IPS-11a (cell line): ENCODE data around the gene MACF1.

Experiments
- H3K4me3 ChIP-seq: one replicate; pipeline ENCODE4 v1.5.1; 2013; ENCODE audit warnings: low read depth, low read length, control low read depth

The MACF1 gene

DNA sequence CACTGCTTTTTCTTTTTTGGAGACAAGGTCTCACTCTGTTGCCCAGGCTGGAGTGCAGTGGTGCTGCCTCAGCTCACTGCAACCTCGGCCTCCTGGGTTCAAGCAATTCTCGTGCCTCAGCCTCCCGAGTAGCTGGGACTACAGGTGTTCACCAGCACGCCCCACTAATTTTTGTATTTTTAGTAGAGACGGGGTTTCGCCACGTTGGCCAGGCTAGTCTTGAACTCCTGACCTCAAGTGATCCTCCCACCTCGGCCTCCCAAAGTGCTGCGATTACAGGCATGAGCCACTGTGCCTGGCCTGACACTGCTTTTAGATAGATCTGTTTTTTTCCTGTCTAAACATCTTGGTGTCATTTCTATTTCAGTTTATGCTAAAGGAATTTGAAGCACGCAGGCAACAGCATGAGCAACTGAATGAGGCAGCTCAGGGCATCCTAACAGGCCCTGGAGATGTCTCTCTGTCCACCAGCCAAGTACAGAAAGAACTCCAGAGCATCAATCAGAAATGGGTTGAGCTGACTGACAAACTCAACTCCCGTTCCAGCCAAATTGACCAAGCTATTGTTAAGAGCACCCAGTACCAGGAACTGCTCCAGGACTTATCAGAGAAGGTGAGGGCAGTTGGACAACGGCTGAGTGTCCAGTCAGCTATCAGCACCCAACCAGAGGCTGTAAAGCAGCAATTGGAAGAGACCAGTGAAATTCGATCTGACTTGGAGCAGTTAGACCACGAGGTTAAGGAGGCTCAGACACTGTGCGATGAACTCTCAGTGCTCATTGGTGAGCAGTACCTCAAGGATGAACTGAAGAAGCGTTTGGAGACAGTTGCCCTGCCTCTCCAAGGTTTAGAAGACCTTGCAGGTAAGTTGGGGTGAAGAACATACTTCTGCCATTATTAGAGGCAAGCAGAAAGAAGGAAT, 180.8 kb downstream of the MACF1 start:
- H3K4me3 ChIP-seq = no peak overlapping the region

DNA sequence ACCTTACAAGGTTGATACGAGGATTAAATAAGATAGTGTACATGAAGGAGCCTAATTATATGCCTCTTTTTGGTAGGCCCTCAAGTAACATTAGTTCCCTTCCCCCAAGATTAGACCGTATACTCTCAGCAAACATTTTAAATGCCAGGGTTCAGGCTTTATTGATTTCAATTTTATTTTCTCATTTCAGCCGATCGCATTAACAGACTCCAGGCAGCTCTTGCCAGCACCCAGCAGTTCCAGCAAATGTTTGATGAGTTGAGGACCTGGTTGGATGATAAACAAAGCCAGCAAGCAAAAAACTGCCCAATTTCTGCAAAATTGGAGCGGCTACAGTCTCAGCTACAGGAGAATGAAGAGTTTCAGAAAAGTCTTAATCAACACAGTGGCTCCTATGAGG, 182.5 kb downstream of the MACF1 start:
- no peak overlapping the region for H3K4me3 ChIP-seq

GRCh38 chr1:39387452-39387851, 183.0 kb downstream of the MACF1 start:
- no peak overlapping the region for H3K4me3 ChIP-seq

GRCh38 chr1:39391691-39392679, 187.5 kb downstream of the MACF1 start:
- no peak overlapping the region for H3K4me3 ChIP-seq

DNA sequence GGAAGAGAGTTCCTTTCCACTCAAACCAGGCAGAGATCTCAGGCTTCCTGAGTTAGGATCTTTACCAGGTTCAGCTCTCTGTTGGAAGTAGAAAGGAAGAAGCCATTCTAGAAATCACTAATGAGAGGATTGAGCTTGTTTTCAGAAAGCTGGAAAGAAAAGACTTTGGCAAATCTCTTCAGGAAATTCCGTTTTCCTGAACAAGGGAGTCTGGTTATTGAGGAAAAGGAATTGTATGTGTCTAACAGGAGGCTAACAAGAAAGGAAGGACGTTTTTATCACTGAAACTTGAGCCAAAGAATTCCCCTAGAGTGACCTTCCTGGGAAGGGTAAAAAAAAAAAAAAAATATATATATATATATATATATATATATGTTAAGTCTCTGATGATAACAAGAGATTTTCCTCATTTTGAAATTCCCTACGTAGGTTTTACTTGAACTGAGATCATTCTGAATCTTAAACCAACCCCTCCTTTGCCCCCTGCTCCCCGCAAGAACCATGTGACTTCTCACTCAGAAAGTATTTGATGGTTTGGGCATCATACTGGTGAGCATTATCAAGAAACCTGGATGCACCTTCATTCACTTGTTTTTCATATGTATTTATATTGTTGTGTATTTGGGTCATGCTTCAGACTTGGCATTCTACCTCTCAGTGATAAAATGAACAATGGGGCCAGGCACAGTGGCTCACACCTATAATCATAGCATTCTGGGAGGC, 188.5 kb downstream of the MACF1 start:
- H3K4me3 ChIP-seq = no peak overlapping the region

DNA sequence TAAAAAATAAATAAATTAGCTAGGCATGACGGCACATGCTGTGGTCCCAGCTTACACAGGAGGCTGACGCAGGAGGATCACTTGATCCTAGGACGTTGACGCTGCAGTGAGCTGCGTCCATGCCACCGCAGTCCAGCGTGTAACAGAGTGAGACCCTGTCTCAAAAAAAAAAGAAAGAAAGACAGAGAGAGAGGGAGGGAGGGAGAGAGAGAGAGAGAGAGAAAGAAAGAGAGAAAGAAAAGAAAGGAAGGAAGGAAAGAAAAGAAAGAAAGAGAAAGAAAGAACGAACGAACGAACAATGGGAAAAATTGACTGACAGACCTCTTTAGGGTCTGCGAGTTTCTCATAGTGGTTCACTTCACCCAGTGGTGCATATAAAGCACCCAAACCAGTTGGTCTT, 189.2 kb downstream of the MACF1 start:
- H3K4me3 ChIP-seq = no peak overlapping the region

- no peak overlapping the region for H3K4me3 ChIP-seq
Observed at GRCh38 chr1:39394059-39394458, 189.6 kb downstream of the MACF1 start.

DNA sequence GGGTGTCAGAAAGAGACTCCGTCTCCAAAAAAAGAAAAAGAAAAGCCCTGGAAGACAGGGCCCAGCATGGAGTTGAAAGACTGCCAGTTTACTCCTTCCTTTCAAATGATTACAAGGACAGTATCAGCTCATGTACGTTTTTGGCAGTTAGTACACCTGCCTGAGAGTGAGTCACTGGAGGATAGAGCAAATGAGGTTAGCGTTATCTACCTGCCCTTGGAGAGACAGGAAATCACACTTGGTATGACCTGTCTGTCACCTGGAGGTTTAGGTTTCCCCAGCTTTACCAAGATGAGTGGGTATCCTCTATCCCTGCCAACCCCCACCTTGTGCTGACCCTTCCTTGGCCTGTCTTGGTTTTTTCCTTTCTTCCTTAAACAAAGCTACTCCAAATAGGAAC, 190.1 kb downstream of the MACF1 start:
- H3K4me3 ChIP-seq = no peak overlapping the region

GRCh38 chr1:39395357-39395831, 190.9 kb downstream of the MACF1 start:
- no peak overlapping the region for H3K4me3 ChIP-seq

DNA sequence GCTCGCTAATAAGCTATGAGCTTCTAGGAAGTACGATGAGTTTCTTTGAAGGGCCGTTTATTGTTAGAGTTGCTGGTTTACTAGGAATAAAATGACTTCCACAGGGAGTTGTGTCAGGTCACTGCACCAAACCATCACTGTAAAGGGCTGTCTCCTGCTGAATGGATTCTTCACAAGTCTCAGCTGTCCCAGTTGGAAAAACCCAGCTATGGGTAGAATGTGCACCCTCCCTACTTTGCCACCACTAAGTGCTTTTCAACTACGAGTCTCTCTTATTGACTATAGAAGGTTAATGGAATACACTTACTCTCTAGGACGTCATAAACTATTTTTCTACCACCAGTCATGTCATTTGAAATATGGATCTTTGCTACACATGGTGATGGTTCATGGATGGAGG, 192.2 kb downstream of the MACF1 start:
- H3K4me3 ChIP-seq = no peak overlapping the region

- no peak overlapping the region for H3K4me3 ChIP-seq
Observed at GRCh38 chr1:39397487-39397886, 193.0 kb downstream of the MACF1 start.

GRCh38 chr1:39398278-39399021, 194.0 kb downstream of the MACF1 start:
- no peak overlapping the region for H3K4me3 ChIP-seq

- H3K4me3 ChIP-seq = no peak overlapping the region
Observed at GRCh38 chr1:39401106-39401505, 196.6 kb downstream of the MACF1 start.

DNA sequence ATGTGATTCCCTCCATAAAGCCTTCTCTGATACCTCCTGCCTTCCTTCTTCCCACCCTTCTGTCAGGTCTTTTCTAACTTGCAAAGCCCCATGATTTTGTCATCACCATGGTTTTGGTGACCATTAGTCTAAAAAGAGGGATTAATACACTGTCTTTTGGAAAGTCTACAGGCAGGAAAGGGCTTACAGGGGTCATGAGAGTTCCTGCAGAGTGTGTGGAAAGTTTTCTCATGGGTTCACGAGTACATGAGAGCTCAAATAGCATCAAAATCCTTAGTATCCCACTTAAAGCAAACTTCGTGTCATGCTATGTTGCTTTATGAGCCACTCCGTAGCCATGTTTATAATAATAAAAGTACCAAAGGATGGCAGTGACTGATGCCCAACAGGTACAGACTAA, 200.4 kb downstream of the MACF1 start:
- no peak overlapping the region for H3K4me3 ChIP-seq

DNA sequence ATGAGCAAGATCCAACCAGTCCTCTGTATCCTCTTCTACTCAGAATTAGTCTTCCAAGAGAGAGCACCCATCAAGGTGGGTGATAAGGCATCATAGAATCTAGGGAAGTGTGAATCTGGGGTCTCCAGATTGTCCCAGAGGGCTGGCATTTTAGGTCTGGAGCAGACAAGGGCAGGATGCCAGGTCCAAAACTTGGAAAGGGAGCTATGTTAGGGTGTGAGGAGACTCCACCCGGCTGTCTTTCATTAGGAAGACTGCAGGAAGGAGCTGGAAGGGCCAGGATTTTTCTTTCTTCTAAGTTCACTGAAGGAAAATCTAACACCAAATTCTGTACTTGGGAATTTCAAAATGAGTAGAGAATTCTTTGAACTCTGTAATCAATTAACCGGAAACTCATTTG, 200.9 kb downstream of the MACF1 start:
- no peak overlapping the region for H3K4me3 ChIP-seq

DNA sequence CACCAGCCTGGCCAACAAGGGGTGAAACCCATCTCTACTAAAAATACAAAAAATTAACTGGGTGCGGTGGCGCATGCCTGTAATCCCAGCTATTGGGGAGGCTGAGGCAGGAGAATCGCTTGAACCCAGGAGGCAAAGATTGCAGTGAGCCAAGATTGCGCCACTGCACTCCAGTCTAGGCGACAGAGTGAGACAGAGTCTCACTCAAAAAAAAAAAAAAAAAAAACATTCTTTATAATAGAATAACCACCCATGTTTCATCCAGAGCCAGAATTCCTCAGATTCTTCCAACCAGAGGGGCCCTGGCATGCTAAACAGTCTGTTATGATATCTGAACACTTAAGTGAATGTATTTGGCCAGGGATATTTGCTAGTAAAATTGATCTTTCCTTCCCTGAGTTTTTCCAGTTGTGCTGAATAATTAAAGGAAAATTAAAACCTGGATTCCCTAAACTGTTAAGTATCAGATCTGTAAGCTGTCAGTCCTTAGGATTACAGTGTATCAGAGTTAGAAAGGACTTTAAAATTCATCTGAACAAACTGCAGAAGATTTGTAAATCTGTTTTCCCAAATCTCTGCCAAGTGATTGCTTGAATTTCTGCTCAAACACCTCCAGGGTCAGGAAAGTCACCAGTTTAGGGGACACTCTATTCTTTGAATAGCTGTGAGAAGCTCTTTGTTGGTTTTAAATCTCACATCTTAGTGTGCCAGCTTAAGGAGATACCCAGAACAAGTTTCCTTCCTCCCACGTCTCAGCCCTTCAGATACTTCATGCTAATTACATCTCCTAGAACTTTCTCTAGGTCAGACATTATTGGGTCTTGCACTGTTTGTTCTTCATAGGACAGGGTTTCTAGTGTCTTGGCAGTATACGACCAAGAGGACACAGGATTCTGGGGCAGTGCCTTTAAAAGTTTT, 202.3 kb downstream of the MACF1 start:
- H3K4me3 ChIP-seq = no peak overlapping the region

DNA sequence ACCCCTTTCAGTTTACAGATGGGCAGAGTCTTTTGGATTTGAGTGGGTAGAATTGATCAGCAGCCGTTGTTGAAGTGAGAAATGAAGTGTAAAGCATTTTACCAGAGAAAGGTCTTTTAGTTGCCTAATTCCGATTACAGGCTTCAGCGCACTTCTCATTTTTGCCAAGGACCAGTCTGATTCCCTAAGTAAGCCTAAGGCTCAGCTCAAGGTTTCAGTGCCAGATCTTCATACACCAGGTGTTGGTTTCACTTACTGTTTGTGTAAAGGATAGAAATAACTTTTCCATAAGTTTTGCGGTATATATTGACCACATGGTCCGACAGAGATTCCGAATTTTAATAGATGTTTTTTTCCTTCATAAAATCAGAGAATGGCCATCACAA, 203.0 kb downstream of the MACF1 start:
- no peak overlapping the region for H3K4me3 ChIP-seq

- peak overlapping the region; percentile 72 for H3K4me3 ChIP-seq
Observed at GRCh38 chr1:39407896-39408640, 203.6 kb downstream of the MACF1 start.
